Astrocyte (in vitro differentiated cells and primary cell): ENCODE data around the gene TTC33.

Experiments used
- CTCF ChIP-seq: IDR thresholded peaks from 2 replicates; pipeline ENCODE4 v1.5.1; 2011; ENCODE audit warnings: low read depth, mild to moderate bottlenecking, inconsistent platforms, low read length, moderate library complexity; ENCODE audit not compliant: insufficient read depth
- EZH2 ChIP-seq: IDR thresholded peaks from 2 replicates; pipeline ENCODE4 v1.6.1; 2012; ENCODE audit warnings: mild to moderate bottlenecking, low read length, inconsistent platforms; ENCODE audit not compliant: insufficient read depth

- no peak for TF ChIP-seq CTCF
- no peak for TF ChIP-seq EZH2
Measured at GRCh38 chr5:40587376-40587775, 168.4 kb downstream of the TTC33 start.
